Bronchial epithelial cell (primary cell): ENCODE data around the gene XIRP2. TPM values are rescaled to one million over a fixed set of nuclear protein-coding genes. Genes with fewer than 3 reads are reported as not detected.

Experiments used
- DNase-seq: peaks from one replicate; pipeline ENCODE4 v3.0.0-alpha.2; 2010; ENCODE audit warnings: low read depth
- FAIRE-seq: peaks from 2 replicates; lab custom pipeline; 2011; peaks lifted over from hg19 to GRCh38; lab: Jason Lieb, UNC
- H3K27me3 ChIP-seq: 2 replicates; pipeline ENCODE4 v1.5.1; 2011; ENCODE audit warnings: low read length; ENCODE audit not compliant: control insufficient read depth, insufficient read depth
- H3K36me3 ChIP-seq: 2 replicates; pipeline ENCODE4 v1.5.1; 2011; ENCODE audit warnings: low read length; ENCODE audit not compliant: control insufficient read depth, insufficient read depth
- H3K4me3 ChIP-seq: 2 replicates; pipeline ENCODE4 v1.5.1; 2011; ENCODE audit warnings: mild to moderate bottlenecking, low read depth, low read length, control low read depth
- CTCF ChIP-seq: IDR thresholded peaks from 2 replicates; pipeline ENCODE4 v1.5.1; 2011; ENCODE audit warnings: mild to moderate bottlenecking, moderate library complexity, low read length, control low read depth, inconsistent platforms; ENCODE audit not compliant: insufficient read depth, severe bottlenecking
- total RNA-seq: library from RNA; depleted of rRNA; stranded (reverse); fragments of >200 nt; gene quantifications from 2 replicates; pipeline ENCODE4 v1.2.1, GENCODE V29; 2014

Gene XIRP2
- total RNA-seq, 1 donor from 2014 or later, result not detected

- Histone ChIP-seq H3K27me3 (no peaks in the 10 kb centered on the region), H3K4me3 (no peak overlapping the region), H3K36me3 (no peaks in the 10 kb centered on the region)
- no peak for TF ChIP-seq CTCF
- no peak for FAIRE-seq
- DNase-seq, result no peak
These were observed 243.8 kb downstream of the XIRP2 start for GRCh38 chr2:167132066-167132465.

- DNase-seq (no peak), FAIRE-seq (no peak)
- Histone ChIP-seq H3K4me3 (no peak overlapping the region), H3K36me3 (no peaks in the 10 kb centered on the region), H3K27me3 (no peaks in the 10 kb centered on the region)
- no peak for TF ChIP-seq CTCF
These were observed 244.8 kb downstream of the XIRP2 start for GRCh38 chr2:167132906-167133555.

GRCh38 chr2:167133614-167134013 lies 245.3 kb downstream of the XIRP2 start:
- Histone ChIP-seq H3K27me3 (no peaks in the 10 kb centered on the region), H3K36me3 (no peaks in the 10 kb centered on the region), H3K4me3 (no peak overlapping the region)
- TF ChIP-seq CTCF, result no peak
- peak; percentile 28 for DNase-seq
- no peak for FAIRE-seq

- no peak for TF ChIP-seq CTCF
- H3K36me3 ChIP-seq, result no peaks in the 10 kb centered on the region
These were observed 246.2 kb downstream of the XIRP2 start for GRCh38 chr2:167134381-167135072.

GRCh38 chr2:167135706-167136105 lies 247.4 kb downstream of the XIRP2 start:
- Histone ChIP-seq H3K27me3 (no peaks in the 10 kb centered on the region), H3K4me3 (no peak overlapping the region), H3K36me3 (no peaks in the 10 kb centered on the region)
- DNase-seq (no peak), FAIRE-seq (no peak)
- TF ChIP-seq CTCF, result no peak

More at GRCh38 chr2:167134381-167135072, 246.2 kb downstream of the XIRP2 start:
- Histone ChIP-seq H3K4me3 (no peak overlapping the region), H3K27me3 (no peaks in the 10 kb centered on the region)
- peak; percentile 86 for DNase-seq
- no peak for FAIRE-seq
